Neural cell (in vitro differentiated cells): ENCODE measurements around the gene ME1. TPM values are rescaled to one million over a fixed set of nuclear protein-coding genes. Genes with fewer than 3 reads are reported as not detected.

Experiments
- H2AFZ ChIP-seq: fragments of 200-600, 300-800 bp; sonication (generic), shearing (Covaris generic); 2 replicates; pipeline ENCODE4 v1.6.0; 2014; ENCODE audit warnings: low read depth, mild to moderate bottlenecking, antibody characterized with exemption, low read length, moderate library complexity
- H3F3A ChIP-seq: fragments of 200-600 bp; shearing (Covaris generic); 2 replicates; pipeline ENCODE4 v1.6.1; 2016; ENCODE audit warnings: mild to moderate bottlenecking, moderate library complexity, mixed read lengths, antibody characterized with exemption, low read length; ENCODE audit not compliant: insufficient read depth, poor library complexity, severe bottlenecking
- H3K27ac ChIP-seq: fragments of 200-600, 300-800 bp; sonication (generic), shearing (Covaris generic); 2 replicates; pipeline ENCODE4 v1.5.1; 2014; ENCODE audit warnings: mild to moderate bottlenecking, low read length, moderate library complexity
- H3K27me3 ChIP-seq: fragments of 300-800, 200-600 bp; sonication (generic), shearing (Covaris generic); 2 replicates; pipeline ENCODE4 v1.6.0; 2014; ENCODE audit warnings: mild to moderate bottlenecking, low read depth, low read length, moderate library complexity; ENCODE audit not compliant: insufficient read depth
- H3K36me3 ChIP-seq: fragments of 300-800, 200-600 bp; sonication (generic), shearing (Covaris generic); 2 replicates; pipeline ENCODE4 v1.5.1; 2014; ENCODE audit warnings: mild to moderate bottlenecking, antibody characterized with exemption, low read length, moderate library complexity; ENCODE audit not compliant: insufficient read depth
- H3K4me2 ChIP-seq: fragments of 300-800, 200-600 bp; sonication (generic), shearing (Covaris generic); 2 replicates; pipeline ENCODE4 v1.6.0; 2014; ENCODE audit warnings: mild to moderate bottlenecking, low read length
- H3K4me3 ChIP-seq: fragments of 300-800, 200-600 bp; sonication (generic), shearing (Covaris generic); 2 replicates; pipeline ENCODE4 v1.5.1; 2014; ENCODE audit warnings: mild to moderate bottlenecking, low read length, moderate library complexity
- H3K79me2 ChIP-seq: fragments of 200-600 bp; shearing (Covaris generic); replicated peaks from 2 replicates; pipeline ENCODE4 v1.6.0; 2014; ENCODE audit warnings: mild to moderate bottlenecking, low read length, moderate library complexity; ENCODE audit not compliant: insufficient read depth
- H3K9ac ChIP-seq: fragments of 300-800, 200-600 bp; sonication (generic), shearing (Covaris generic); 2 replicates; pipeline ENCODE4 v1.6.1; 2016; ENCODE audit warnings: mild to moderate bottlenecking, low read length, mixed read lengths
- H3K9me2 ChIP-seq: fragments of 200-600 bp; shearing (Covaris generic); 2 replicates; pipeline ENCODE4 v1.6.1; 2016; ENCODE audit warnings: mild to moderate bottlenecking, low read length, mixed read lengths; ENCODE audit not compliant: insufficient read depth
- H3K9me3 ChIP-seq: fragments of 200-600, 300-800 bp; sonication (generic), shearing (Covaris generic); 2 replicates; pipeline ENCODE4 v1.6.1; 2016; ENCODE audit warnings: mild to moderate bottlenecking, mixed run types, low read length, moderate library complexity, mixed read lengths
- H4K20me1 ChIP-seq: fragments of 200-600 bp; shearing (Covaris generic); 2 replicates; pipeline ENCODE4 v1.6.1; 2016; ENCODE audit warnings: mild to moderate bottlenecking, mixed run types; ENCODE audit not compliant: insufficient read depth
- EP300 ChIP-seq: fragments of 450-650 bp; conservative IDR thresholded peaks from 2 replicates; pipeline ENCODE4 v1.6.1; 2014; ENCODE audit warnings: antibody characterized with exemption, mild to moderate bottlenecking, moderate library complexity; ENCODE audit not compliant: poor library complexity, severe bottlenecking
- EZH2 ChIP-seq: fragments of 200-600, 300-800 bp; shearing (Covaris generic), sonication (generic); IDR thresholded peaks from 2 replicates; pipeline ENCODE4 v1.6.1; 2014; ENCODE audit warnings: antibody characterized with exemption, low read length, borderline replicate concordance, mild to moderate bottlenecking; ENCODE audit not compliant: insufficient read depth, poor library complexity, severe bottlenecking
- MXI1 ChIP-seq: fragments of 450-650 bp; conservative IDR thresholded peaks from 2 replicates; pipeline ENCODE4 v1.6.1; 2014; ENCODE audit warnings: antibody characterized with exemption, mild to moderate bottlenecking; ENCODE audit not compliant: poor library complexity, severe bottlenecking
- POLR2AphosphoS5 ChIP-seq: IDR thresholded peaks from 2 replicates; pipeline ENCODE4 v1.6.1; 2012
- RAD21 ChIP-seq: fragments of 450-650 bp; conservative IDR thresholded peaks from 2 replicates; pipeline ENCODE4 v1.6.1; 2014; ENCODE audit warnings: antibody characterized with exemption, mild to moderate bottlenecking, moderate library complexity
- REST ChIP-seq: IDR thresholded peaks from 2 replicates; pipeline ENCODE4 v1.6.1; 2012; ENCODE audit warnings: borderline replicate concordance
- SMC3 ChIP-seq: fragments of 450-650 bp; conservative IDR thresholded peaks from 2 replicates; pipeline ENCODE4 v1.6.1; 2014; ENCODE audit warnings: antibody characterized with exemption, mild to moderate bottlenecking, moderate library complexity; ENCODE audit not compliant: poor library complexity
- TAF1 ChIP-seq: IDR thresholded peaks from 2 replicates; pipeline ENCODE4 v1.6.1; 2012; ENCODE audit warnings: low read depth
- polyA plus RNA-seq: library from polyadenylated mRNA; depleted of rRNA; stranded (reverse); fragments of >200 nt; gene quantifications from 2 replicates; pipeline ENCODE4 v1.2.3, GENCODE V29; 2014
- TF ChIP-seq, protein P1 (sequence below): fragments of 450-650 bp; IDR thresholded peaks from 2 replicates; pipeline ENCODE4 v1.5.1; 2014; ENCODE audit warnings: antibody characterized with exemption, mild to moderate bottlenecking, moderate library complexity; ENCODE audit not compliant: poor library complexity, severe bottlenecking

The ME1 gene
- polyA plus RNA-seq, 1 donor from 2014 or later, result 0.09 TPM

DNA sequence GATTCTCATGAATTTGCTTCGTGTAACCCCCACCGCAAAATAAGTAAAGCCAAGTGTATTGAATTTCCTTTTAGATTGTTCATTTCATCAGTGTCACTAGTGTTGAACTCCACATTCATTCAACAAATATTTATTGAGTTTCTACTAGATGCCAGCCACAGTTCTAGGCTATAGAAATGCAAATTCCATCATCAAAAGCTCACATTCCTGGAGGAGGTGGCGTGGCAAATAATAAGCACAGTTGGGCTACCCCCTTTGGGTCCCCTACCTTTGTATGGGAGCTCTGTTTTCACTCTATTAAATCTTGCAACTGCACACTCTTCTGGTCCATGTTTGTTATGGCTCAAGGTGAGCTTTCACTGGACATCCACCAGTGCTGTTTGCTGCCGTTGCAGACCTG lies 12.7 kb upstream of the ME1 start:
- Histone ChIP-seq H3F3A (no peaks in the 10 kb centered on the region), H3K9ac (no peak overlapping the region), H3K79me2 (no peaks in the 10 kb centered on the region), H3K27ac (no peak overlapping the region), H3K36me3 (no peaks in the 10 kb centered on the region), H3K4me3 (no peak overlapping the region), H4K20me1 (no peaks in the 10 kb centered on the region), H3K9me3 (no peaks in the 10 kb centered on the region), H3K9me2 (no peaks in the 10 kb centered on the region), H2AFZ (no peak overlapping the region), H3K4me2 (no peak overlapping the region), H3K27me3 (no peaks in the 10 kb centered on the region)
- TF ChIP-seq EZH2 (no peak), REST (no peak), RAD21 (no peak), POLR2AphosphoS5 (no peak), MXI1 (no peak), SMC3 (no peak), EP300 (no peak), TAF1 (no peak)
- TF ChIP-seq, protein P1, sequence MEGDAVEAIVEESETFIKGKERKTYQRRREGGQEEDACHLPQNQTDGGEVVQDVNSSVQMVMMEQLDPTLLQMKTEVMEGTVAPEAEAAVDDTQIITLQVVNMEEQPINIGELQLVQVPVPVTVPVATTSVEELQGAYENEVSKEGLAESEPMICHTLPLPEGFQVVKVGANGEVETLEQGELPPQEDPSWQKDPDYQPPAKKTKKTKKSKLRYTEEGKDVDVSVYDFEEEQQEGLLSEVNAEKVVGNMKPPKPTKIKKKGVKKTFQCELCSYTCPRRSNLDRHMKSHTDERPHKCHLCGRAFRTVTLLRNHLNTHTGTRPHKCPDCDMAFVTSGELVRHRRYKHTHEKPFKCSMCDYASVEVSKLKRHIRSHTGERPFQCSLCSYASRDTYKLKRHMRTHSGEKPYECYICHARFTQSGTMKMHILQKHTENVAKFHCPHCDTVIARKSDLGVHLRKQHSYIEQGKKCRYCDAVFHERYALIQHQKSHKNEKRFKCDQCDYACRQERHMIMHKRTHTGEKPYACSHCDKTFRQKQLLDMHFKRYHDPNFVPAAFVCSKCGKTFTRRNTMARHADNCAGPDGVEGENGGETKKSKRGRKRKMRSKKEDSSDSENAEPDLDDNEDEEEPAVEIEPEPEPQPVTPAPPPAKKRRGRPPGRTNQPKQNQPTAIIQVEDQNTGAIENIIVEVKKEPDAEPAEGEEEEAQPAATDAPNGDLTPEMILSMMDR, result no peak

DNA sequence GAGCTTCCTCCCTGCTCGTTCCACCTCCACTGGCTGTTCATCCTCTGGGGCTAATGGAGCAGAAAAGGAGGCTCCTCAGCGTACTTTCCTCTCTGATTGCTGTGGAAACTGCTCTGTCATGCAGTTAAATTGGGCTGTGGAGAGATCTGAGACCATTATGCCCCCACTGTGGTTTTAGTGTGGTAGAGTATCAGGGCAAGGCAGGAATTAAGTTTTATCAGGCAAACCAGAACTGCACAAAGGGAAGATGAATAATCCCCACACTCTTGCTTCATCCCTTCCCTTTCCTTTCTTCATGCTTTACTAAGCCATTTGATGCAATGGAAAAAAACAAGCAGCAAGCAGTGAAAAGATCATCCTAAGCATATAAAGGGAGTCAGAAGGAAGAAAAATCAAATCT lies 11.9 kb upstream of the ME1 start:
- no peaks in the 10 kb centered on the region for H3K9me2 ChIP-seq
- H3K9me3 ChIP-seq, result no peaks in the 10 kb centered on the region
- H3F3A ChIP-seq, result no peaks in the 10 kb centered on the region
- no peak overlapping the region for H3K4me2 ChIP-seq
- H3K4me3 ChIP-seq, result no peak overlapping the region
- no peaks in the 10 kb centered on the region for H3K36me3 ChIP-seq
- H3K79me2 ChIP-seq, result no peaks in the 10 kb centered on the region
- H3K27me3 ChIP-seq, result no peaks in the 10 kb centered on the region
- H4K20me1 ChIP-seq, result no peaks in the 10 kb centered on the region
- no peak overlapping the region for H3K27ac ChIP-seq
- no peak overlapping the region for H3K9ac ChIP-seq
- TF ChIP-seq TAF1 (no peak), MXI1 (no peak), POLR2AphosphoS5 (no peak), EP300 (no peak), REST (no peak), RAD21 (no peak), SMC3 (no peak), EZH2 (no peak)
- TF ChIP-seq, protein P1, result no peak
- no peak overlapping the region for H2AFZ ChIP-seq
